IPS-NIHi11 (cell line): ENCODE results near the gene TBX15.
"Not testable (repeated sequence)": the region's sequence is repeated elsewhere in the genome, so short reads cannot be mapped to it uniquely, and the experiment has no call there.

ENCODE experiments used
- DNase-seq: peaks from one replicate; pipeline ENCODE4 v3.0.0; 2012; ENCODE audit warnings: mixed read lengths, low spot score

Gene TBX15

DNA sequence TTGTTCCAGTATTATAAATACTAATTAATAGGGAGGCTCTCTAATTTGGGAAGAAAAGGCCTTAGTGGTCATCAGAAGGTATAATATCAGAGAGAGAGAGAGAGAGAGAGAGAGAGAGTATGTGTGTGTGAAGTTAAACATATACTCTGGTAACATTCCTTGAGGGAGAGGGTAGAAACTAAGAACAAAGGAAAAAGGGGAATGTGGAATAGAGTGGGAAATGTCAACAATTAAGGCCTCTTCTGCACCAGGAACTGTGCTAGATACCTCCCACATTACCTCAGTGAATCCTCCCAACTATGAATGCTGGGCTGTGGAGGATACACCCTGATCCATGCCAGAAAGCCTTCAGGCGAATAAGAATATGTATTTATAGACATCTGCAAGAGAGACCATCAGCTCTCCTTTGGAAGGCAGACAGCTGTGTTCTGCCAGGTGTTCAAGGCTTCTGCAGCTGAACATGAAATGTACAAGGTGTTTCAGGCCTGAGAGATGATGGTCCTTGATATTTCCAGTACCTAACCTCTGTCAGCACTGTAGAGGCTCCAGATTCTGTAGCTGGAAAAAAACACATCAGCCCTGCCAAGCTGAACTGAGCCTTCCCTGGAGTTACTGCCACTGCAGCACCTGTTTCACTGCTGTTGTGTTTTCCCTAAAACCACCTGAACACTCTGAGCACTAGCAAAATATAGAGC is 29.1 kb downstream of the TBX15 start:
- DNase-seq = no peak

DNA sequence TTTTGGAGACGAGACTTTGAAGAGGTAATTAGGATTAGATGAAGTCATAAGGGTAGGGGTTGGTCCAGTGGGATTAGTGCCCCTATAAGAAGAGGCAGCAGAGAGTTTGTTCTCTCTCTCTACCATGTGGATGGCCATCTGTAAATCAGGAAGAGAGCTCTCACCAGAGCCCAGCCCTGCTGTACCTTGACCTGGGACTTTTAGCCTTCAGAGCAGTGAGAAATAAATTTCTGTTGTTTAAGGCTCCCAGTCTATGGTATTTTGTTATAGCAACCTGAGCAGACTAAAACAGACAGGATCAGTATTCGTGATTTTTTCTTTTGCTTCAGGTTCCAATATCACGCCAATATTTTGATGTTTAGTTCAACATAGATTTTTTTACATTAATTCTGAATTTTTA is 30.0 kb downstream of the TBX15 start:
- DNase-seq = no peak

DNA sequence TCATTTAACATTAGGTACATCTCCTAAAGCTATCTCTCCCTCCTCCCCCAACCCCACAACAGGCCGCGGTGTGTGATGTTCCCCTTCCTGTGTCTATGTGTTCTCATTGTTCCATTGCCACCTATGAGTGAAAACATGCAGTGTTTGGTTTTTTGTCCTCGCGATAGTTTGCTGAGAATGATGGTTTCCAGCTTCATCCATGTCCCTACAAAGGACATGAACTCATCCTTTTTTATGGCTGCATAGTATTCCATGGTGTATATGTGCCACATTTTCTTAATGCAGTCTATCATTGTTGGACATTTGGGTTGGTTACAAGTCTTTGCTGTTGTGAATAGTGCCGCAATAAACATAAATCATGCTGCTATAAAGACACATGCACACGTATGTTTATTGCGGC is 30.6 kb downstream of the TBX15 start:
- not testable (repeated sequence) for DNase-seq

DNA sequence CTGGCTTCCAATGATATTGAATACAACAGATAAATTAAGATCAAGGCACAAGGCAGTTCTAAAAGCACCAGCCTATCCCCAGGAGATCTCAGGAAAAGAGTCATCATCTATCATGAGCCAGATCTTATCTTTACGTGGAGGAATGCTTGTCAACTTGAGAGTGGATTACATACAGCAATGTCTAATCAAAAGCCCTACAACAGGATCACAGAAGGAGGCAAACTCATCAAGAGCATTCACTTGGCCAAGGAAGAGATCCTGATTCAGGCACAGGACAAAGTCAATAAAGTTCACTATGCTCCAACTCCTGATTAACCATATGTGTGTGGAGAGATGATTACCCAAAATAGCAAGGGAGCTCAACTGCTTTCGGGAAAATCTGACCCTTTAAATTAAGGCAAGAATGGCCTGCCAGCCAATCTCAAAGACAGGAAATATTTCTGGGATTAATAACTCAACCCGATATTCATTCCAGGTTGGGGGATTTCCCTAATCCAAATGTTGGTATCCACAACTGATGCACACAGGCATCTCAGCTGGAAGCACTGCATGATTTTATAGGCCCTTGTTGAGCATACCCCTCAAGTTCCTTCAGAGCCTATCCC is 33.7 kb downstream of the TBX15 start:
- DNase-seq = no peak

DNA sequence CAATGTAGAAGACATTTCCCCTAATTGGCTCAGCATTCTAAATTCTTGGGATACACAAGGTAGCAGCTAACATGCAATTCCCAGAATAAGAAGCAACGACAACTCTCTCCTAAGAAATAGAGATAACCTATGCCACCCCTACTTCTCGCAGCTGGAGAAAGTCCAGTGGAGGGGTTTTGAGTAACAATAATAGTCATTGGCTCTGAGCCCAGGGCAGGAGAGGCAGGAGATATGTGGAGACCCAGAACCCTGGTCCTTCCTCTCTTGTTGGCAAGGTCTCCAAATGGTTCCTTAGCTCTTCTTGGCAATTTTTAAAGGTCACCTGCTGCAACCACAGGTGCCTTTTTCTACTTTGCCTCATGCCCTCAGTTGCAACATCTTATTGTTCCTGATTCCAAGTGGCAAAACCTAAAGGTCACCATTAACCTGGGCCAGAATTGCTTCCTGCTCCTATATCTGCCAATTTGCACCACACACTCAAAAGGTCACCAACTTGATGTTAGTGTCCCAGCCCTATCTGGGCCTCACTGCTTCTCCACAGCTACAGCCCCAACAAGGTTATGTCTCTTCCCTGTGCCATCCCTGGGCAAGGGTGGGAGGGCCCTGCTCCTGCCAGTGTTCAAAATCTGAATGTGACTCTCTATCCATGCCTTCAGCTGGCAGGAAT is 36.7 kb downstream of the TBX15 start:
- no peak for DNase-seq

DNA sequence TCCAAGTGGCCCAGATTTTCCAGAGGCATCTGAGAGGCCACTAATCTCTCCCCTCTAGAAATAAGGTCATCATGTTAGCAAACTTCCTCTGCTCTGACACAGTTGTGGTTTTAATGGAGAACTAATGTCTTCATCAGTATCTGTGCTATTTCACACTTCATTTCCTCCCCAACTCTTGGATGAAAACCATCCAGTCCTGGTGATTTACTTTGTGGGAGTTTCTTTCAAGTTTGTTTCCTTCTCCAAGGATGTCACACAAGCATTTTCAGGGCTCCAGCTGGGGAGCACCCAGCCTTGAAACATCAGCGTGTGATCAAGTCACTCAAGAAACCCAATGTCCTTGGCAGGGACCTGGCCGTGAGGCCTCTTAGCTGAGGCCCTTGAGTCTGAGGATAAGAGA is 38.8 kb downstream of the TBX15 start:
- DNase-seq = no peak

DNA sequence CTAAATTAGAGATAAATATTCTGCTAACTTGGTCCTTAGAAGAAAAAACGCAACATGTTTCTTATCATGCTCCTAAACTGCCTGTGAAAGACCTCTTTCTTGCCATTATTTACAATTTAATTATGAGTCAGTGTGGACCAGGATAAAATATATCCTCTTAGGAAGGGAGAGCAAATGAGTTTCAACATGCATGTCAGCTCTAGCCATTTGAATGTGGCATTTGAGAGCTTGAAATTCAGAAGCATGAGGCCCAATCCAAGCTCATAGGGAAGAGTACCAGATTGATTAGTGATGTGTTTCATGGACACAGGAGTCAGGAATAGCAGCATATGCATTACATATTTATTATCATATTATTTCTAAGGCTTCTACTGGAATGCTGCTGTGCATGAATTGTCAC is 39.3 kb downstream of the TBX15 start:
- DNase-seq = no peak

DNA sequence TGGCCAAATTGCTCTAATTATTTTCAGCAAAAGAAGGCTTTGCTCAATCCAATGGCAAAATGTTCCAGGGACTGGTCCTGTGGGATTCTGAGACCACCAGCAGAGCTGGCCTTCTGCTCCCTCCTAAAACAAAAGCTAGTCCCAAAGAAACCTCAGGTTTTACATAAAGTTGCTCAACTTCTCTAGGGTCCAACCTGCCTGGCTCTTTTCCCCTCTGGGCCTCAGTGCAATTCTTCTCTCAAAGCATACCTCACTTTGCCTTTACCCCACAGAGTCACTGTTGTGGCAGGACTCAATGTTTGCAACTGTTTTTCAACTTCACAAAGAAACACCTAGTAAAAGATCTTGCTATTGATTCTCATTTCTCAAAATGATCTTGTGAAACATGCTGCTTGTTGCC is 39.8 kb downstream of the TBX15 start:
- DNase-seq = no peak

DNA sequence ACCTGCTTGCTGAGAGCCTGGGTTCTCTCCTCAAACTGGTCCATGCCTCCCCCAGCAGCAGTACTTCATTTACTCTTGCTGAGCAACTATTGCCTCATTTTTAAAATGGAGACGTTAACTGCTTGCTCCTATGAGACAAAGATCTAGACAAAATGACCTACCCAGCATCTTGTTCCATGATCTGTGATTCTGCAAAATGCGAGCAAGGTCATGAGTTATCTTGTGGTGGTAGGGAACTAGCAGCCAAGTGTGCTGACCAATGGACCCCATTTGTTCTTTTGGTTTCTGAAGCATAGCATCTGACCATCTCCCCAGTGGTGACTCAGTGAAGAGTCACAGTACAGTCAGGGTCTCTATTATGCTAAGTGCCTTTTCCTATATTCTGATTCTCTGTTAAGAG is 40.4 kb downstream of the TBX15 start:
- DNase-seq = no peak

DNA sequence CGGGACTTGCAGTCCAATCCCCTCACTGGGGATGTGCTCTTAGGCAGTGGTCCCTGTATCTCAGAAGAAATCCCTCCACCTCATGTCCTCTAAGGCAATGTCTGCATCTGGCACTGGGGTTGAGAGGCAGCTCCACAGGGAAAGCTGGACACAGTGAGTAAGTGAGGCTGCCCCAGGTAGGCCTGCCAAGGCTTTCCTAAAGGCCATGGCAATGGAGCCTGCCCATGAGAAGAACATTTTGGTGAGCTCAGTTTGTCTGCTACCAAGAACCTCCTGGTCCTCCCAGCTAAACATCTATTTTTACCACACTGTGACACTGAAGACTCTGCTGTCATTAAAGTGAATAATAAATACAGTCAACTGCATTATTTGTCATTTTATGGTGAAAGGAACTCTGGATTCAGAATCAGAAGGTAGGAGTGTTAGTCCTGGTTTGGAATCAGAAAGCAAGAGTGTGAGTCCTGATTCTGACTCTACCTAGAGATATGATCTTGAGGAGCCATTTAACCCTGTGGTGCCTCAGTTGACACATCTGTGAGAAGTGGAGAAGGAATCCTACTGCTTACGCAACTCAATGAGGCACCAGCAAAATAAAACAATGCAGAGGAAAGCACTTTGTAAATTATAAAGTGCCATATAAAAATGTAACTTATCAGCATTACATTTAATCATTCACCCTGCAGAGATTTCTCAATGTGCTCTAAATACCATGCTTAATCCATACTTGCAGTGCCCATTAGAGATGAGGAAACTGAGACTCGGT is 41.0 kb downstream of the TBX15 start:
- no peak for DNase-seq

DNA sequence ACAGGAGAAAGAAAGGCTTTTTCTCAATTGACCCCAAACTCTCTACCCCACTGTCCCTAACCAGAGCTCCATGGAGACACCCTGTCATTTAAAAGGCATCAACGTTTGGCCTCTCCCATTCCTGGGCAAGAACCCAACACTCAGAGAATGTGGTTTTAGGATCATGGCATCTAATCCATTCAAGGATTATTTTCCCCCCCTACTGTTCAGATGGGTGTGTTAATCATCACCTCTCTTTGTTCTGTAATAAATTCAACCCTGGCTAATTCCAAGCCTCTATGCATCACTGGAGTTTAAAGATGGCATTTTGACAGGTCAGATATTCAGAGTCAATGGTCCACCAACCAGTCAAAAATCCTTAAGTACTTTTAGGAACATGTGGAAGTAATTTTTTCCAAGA is 42.7 kb downstream of the TBX15 start:
- DNase-seq = peak; percentile 24

DNA sequence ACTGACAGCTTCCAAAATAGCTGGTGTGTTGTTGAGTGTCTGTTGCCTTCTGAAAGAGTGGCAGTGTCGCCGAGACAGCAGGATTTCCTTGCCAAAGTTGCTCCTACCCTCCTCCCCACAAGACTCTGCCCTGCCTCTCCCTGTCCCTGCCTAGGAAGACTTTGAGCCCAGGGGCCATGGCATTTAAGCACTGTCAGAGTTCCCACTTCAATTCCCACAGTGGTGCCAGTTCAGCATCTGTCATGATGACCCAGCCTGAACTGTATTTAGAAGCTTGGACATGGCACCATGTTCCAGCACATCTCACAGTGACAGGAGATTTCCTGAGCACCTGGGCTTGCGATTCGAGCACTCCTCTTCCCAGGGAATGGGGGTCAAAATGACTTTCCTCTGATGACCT is 43.6 kb downstream of the TBX15 start:
- no peak for DNase-seq

DNA sequence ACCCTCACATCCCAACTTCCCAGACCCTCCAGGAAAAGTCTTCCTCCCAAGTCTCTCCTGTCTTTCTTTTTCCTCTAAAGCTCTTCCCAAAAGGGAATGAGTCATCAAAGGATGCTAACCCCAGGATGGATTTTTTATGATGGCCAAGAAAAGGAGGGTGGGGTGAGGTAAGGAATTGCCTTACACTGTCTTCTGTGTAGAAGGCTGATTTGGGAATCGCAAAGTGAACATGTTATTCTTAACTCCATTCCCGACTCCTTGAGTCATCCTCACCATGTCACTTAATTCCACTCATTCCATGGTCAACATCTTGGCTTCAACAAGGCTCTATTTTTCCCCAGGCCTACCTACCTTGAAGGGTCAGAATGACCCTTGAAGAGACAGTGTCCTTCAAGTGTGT is 44.0 kb downstream of the TBX15 start:
- no peak for DNase-seq

DNA sequence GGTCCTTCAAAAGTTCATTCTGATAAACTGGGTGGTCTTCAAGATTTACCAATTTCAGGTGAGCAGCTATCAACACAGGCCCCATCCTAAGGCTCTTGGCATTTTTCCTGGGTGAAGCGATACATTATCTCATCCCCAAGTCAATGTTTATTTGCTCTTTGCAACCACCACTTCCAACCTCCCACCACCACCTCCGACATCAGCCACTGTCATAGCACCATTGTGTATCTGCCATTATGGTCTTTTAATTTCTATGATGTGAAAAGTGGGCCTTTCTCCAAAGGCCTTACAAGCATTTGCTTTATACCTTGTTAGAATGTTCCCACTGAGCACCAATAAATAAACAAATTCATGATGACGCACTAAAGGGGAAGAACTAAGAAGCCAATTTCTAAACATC is 47.2 kb downstream of the TBX15 start:
- DNase-seq = no peak

DNA sequence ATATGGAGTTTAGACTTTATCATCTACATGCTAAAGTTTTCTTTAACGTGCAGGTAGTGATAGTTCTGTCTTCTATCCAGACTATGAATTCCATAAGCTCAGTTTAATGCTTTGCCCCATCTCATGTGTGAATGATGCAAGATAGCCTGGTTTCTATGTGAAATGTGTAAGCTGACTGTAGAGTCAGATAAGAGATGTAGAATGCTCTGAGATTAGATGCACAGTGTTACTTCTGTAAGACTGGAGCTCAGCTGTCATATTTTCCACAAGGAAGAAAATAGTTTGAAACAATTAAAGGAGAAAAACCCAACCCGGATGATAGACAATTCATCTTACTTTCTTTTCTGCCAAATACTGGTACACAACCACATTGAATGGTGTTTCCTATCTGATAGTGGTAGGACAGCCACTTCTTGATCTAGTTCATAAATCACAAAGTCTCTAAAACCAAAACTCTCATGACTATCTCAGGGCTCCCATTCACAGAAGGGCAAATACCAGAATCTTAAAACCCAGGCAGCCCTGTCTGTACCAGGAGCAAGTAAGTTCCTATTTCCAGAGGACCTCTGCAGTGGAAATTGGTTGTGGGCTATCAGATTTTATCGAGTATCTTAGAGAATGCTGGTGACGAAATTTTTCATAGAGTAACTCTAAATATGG is 50.6 kb downstream of the TBX15 start:
- DNase-seq = no peak

DNA sequence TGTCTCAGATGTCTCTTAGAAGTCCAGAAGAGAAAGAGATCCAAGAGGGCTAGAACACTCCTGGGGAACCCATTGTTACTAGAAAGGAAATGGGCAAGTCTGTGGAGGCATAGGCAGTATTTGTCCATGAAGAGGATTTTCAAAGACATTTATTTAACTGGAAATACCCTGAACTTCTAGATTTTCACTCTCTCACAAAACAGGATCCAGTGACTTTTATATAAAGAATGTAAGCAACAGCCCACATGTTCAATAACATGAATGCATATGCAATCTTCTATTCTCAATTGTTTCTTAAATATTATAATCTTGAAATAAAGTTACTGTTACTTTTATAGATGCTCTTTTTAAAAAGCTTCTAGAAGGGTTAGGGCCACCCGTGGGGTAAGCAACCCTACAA is 53.4 kb downstream of the TBX15 start:
- DNase-seq = no peak

DNA sequence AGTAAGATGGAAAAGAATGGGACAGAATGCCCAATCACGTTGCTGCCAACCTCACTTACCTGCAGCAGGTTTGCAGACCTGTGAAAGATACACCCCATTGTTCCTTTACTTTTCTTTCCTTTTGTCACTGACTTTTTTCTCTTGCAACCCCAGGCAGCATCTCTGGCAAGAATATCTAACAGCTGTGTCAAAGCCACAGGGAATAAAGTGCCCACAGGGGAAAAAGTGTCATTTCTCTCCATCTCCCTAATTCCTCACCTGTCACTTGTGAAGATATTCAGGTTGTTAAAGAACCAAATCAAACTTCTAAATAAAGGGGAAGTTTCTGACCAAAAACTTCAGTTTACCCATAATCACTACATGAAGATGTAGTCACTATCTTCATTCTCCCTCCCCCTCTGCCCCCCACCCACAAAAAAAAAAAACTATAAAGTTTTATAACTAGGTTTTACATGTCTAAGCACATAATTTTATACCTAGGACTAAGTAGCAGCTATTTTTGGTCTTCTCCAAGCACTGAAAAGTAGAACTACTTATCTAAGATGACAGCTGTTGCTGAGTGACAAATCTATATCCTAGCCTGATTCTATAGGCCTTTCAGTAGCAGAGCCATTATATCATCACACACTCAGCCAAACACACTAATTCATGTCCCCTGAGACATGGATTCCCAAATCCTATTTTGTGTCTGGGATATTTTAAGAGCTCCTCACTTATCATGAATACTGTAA is 54.9 kb downstream of the TBX15 start:
- no peak for DNase-seq

DNA sequence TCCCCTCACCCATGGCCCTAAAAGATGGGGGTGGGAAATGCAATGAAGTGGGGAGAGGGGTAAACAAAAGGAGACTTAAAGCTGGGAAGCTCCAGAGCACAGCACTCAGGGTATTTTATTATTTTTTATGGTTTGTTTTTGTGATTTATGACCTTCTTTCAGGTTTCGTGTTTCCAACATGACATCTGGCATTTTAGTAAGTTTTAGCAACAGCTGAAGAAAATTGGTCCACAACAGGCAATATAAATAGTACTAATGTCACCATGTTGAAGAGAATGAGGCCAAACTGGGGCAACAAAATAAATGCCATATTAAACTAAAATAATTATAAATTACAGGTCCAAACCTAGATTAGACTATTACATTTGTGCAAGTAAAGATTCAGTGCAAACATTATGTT is 56.3 kb downstream of the TBX15 start:
- no peak for DNase-seq

DNA sequence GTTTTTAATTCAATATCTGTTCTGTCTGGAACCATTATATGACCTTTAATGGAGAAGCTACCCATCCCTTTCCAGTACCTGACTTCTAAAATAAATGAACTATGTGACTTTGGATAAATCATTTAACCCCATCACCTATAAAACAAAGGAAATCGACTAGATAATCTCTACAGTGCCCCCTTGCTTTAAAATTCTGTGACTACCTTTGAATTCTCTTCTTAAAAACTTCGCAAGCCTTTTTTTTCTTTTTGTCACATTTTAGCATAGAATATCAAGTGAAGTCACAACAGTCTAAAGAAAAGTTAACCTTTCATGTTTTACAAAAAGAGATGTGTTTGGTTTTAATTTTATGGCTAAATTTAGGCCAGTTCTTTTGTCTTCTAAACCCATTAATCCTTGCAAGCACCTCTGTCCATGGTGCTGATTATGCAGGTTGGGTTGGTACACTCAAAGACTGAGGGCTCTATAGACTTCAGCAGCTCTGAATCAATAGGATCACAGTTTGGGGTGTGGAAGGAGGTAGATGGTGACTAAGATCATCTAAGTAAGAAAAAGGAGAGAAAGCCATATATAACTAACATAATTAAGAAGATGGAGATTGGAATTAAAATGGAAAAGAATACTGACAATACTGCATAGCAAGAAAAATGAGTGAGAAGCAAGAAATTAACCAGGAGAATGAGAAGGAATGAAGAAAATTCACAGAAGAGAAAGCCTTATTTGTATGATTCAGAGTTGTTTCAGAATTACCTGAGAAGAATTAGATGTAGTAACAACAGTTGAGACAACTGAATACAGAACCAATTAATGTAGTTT is 59.2 kb downstream of the TBX15 start:
- DNase-seq = peak; percentile 60

DNA sequence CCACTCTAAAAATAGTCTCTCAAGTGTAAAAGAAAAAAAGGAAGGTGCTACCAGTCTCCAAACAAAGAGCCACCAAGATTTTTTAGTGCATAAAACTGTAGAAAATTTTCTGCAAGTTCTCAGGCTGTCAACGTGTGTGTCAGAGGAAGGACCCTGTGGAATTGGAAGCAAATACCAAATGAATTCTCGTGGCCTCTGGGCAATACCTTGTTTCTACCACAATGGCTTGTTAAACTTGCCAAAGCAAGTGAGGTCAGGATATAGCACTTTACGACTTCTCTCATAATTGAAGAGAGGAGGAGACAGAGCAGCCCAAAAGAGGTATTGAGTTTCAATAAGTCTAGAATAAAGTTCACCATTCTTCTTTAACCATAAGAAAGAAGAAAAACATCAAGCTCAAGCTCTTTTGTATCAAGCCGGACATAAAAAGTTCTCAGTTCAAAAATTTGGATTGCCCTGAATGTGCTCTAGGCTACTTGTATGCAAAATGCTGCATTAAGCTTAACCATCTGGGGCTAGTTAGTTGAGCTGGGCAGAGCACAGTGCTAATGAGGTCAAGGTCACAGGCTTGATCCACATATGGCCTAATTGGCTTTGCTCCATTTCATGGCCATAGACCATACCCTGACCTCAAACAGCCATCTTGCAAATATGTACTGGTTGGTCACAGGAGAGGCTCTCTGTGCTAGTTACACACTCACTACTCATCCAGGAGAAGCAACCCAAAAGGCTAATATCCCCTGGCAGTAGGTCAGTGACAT is 60.5 kb downstream of the TBX15 start:
- DNase-seq = no peak
